GM19452 (cell line): ENCODE data around the gene TBC1D14.

Experiments
- ATAC-seq: cut with Tn5 transposase; IDR thresholded peaks from one replicate; pipeline ENCODE4 v1.9.1; 2021; ENCODE audit not compliant: unreplicated experiment

TBC1D14 gene

DNA sequence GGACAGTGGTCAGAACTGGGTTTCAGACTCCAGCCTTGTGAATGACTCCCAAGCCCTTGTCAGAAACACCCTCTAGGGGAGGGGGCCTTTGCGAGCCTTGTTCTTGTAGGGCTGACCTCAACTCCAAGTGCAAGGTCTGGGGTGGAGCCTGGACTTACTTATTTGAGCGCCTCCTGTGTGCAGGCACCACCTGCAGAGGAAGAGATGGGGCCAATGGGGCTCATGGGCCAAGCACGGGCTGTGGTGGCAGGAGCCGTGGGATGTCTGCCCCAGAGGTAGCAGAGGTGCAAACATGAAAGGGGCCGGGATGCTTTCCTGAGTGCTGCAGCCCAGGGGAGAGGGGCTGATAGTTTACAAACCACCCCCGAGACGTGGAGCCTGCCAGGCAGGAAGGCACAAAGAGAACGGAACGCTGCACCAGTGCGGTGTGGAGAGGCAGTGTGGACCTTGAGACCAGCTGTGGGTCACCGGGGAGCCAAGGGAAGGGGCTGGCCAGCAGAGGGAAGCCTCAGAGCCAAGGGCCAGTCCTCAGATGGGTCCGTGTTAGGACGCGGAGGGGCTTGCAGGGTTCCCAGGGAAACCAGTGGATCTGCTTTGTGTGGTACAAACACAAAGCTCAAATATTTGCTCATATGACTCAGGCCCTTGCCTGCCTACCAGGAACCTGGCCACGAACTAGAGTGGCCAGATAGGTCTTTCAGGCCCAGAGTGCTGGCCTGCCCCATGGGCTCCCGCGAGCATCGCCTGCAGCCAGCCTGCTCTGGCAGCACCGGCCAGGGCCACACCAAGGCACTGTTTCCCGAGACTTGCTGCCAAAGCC, 124.8 kb downstream of the TBC1D14 start:
- ATAC-seq, result no peak

DNA sequence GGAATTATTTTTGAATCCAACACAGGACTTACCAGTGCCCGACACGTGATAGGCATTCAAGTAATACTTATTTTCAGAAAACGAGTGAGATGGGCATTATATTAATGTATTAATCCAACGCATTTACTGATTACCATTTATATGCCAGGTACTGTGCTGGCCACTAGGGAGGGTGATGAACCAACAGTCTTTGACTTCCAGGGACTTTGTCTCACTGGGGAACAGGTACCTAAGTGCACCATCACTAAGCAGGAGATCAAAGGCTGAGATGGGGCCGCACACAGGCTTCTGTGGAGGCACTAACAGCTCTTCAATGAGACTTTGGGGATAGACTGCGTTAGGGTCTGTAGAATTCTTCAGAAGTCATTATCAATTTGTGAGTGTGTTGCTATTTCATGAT, 127.8 kb downstream of the TBC1D14 start:
- ATAC-seq, result no peak

DNA sequence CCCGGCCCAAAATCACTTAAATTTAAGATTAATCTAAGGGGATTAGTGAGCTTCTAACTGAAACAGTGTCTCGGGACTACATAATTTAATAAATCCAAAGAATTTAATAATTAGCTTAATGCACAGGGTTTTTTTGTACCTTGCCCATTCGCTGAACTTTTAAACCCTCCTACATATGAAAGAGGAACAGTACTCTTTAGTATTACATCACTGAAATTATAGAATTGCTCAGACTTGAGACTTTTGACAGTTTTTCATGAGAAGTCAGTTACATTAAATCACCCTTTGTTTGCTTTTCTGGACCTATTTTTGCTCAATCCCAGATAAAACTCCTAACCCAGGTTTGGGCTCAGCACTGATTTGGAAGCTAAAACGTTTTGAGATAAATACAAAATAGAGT, 131.1 kb downstream of the TBC1D14 start:
- no peak for ATAC-seq

DNA sequence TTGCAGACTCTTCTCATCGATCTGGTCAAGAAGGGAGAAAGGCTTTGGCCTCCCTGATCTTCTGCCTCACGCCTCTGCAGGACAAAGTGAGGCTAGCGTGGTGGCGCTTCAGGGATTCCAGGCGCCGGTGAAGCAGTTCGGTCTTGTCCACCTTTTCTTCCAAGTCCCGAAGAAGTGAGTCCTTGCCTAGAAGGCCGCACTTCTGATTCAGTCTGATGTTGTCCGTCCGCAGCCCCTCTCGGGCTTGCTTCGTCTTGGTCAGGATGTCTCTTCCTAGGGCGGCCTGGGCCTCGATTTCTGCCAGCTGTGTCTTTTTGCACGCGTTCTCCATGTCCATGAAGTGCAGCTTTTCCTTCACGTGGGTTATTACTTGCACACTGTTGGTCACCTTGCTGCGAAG, 131.6 kb downstream of the TBC1D14 start:
- ATAC-seq, result no peak

DNA sequence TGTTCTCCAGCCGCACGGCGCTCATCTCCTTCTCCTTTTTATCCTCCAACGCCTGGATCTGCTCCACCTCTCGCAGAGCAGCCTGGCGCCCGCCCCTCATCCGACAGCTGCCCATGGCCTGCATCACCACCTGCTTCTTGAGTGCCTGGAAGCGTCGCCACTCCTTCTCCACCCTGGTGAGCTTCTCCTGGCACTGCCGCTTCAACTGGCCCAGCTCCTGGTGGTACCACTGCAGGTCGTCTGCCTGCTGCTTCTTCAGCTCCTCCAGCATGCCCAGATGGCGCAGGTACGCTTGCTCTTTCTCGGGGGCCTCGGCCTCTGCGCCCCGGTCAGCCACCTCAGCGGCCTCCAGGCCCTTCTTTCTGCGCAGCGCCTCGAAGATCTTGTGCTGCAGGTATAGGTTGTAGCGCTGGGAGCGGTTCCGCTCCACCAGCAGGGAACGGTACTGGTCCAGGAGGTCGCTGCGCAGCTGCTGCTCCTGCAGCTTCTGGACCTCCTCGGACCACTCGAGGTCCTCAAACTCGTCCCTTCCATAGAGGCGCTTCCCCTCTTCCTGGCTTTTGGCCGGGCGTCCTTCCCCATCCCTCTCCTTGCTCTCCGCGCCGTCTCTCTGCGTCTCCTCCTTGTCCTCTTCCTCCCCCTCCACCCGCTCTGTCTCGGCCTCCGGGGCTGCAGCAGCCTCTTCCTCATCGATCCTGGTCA, 132.3 kb downstream of the TBC1D14 start:
- no peak for ATAC-seq

DNA sequence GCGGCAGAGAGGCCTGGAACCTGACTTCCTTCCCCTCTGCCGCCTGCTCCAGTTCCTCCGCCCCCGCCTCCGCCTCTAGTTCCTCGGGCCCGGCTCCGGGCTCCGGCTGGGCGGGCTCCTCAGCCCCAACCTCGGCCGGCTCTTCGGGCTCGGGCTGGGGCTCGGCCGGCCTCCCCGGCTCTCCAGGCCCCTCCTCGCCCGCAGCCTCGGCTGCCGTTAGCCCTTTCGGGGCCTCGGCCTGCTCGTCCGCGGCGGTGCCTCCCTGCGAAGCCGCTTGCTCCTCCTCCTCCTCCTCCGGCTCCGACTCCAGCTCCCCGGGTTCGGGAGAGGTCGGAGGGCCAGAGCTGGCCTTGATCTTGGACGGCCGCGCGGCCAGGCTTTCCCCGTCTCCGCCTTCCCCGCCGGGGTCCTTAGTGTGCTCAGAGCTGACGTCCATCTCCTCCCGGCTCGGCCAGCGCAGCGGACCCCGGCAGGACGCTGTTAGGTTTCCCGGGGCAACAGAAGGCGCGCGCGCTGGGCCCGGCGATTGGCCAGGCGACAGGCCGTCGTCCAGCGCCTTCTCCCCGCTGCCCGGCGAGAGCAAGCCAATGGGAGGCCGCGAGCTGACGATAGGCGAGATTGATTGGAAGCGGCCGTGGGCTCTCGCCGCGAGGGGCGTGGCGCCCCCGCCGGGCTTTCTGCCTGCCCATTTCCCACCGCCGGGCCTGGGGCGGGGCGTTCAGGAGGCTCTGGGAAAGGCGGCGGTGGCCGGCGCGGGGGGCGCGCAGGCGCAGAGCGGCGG, 133.1 kb downstream of the TBC1D14 start:
- ATAC-seq, result peak; percentile 73

DNA sequence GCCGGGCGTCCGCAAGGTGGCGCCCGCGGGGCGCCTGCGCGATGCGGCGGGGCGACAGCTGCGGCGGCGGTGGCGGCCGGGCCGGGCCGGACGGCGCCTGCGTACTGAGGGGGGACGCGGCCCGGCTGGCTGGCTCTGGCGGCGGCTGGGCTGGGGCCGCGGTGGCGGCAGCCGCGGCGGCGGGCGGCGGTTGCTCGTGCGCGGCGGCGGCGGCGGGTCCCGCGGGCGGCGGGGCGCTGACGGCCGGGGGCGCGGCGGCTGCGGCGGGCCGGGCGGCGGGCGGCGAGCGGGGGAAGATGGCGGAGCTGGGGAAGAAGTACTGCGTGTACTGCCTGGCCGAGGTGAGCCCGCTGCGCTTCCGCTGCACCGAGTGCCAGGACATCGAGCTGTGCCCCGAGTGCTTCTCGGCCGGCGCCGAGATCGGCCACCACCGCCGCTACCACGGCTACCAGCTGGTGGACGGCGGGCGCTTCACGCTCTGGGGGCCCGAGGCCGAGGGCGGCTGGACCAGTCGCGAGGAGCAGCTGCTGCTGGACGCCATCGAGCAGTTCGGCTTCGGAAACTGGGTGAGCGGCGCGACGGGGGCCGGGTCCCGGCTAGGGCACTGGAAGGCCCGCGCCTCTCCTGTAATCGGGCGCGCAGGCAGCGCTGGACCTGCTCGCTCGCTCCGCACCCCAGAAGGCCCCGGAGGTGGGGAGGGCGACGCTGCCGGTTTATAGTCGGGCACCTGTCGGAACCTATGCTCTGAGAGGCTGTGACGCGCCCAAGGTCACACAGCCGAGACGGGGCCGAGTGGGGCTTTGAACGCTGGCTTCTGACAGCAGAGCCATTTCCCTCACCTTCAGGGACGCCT, 133.9 kb downstream of the TBC1D14 start, which contains the start of gene TADA2B:
Gene TADA2B, plus strand, starts transcription at position 89 of the 853 bp plus-strand sequence. Its CDS starts 208 bp downstream, at position 297.
- ATAC-seq, result peak; percentile 17

DNA sequence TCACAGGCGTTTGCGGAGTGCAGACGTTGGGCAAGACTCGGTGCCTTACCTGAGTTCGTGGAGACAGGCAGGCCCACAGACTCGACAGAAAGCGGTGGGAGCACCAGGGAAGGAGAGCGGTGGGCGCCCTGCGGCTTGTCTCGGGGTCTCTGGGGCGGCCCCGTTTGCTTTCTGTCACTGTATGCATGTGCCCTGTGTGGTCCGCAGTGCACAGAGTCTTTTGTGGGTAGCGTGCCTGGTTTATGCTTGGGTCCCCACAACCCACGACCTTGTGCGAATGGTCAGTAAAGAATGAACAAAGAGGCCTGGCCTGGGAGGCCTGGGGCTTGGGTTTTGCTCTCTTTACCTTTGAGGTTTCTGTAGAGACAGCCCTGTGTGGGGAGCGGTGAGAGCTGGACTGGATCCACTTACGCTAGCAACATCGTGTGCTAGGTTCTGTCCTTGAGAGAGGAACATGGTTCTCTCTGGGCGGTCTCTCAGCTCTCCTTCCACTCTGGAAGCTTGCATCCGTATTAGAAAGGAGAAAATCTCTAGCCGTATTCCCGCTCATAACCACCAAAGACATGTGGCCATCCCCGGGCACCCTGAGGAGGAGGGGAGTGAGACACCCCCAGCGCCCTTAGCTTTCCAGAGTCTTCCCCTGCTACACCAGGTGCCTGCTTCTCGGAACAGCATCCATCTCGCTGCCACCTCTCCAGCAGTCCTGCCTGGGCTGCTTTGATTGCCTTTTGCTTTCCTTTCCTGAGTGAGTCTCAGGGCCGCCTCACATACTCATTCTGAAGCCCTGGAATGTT, 134.7 kb downstream of the TBC1D14 start:
- ATAC-seq, result no peak

DNA sequence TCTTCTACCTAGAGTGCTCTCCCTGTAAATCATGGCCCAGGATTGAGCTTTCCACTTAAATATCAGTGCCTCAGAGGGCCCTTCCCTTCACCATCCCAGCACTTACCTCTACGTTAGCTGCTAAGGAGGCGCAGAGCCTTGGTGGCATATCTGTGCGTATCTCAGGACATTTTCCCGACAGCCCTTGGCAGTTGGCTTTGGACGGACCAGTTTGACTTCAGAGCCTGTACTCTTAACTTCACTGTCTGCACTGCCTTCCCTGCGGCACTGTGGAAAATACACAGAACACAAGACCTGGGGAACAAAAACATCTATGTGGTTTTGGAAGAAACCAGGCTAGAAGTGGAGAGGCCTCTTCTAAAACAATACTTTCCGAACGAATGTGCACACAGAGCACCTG, 135.9 kb downstream of the TBC1D14 start:
- ATAC-seq, result no peak

DNA sequence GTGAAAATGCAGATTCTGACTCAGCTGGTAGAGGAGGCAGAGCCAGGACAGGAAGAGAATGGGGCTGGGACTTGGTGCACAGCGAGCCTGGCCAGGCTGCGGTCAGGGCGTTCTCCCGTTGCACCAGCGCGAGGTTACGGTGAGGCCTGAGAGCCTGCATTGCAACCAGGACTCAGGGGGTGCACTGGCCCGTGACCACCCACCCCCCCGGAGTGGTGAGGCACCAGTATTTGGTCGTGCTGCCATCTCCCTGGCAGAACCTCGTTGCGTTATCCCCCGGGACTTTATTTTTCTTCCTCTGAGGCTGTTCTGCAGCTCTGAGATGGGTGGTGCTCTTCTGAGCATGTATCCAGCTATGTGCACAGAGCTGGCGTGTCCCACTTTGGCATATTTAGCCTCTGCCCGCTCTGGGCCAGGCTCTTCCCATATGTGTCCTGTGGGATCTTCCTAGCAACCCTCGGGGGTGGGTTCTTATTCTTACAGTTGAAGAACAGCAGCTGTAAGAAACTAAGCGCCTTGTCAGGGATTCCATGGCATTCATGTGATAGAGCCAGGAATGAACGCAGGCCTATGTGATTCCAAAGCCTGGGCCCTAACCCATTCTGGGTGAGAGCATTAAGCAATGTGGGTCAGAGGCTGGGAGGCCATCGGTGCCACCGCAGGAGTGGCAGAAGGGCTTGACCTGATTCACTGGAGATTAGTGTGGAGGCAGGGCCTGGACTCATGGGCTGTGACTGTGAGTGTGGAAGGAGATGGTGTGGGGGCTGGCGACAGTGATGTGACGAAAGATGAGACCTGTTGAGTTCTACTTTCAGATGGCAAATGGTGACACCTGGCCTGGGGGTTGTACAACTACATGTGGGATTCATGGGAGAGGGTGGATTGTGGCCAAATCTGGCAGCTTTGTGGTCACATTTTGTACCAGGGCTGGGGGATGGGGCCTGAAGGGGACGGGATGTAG, 136.6 kb downstream of the TBC1D14 start:
- peak; percentile 36 for ATAC-seq

DNA sequence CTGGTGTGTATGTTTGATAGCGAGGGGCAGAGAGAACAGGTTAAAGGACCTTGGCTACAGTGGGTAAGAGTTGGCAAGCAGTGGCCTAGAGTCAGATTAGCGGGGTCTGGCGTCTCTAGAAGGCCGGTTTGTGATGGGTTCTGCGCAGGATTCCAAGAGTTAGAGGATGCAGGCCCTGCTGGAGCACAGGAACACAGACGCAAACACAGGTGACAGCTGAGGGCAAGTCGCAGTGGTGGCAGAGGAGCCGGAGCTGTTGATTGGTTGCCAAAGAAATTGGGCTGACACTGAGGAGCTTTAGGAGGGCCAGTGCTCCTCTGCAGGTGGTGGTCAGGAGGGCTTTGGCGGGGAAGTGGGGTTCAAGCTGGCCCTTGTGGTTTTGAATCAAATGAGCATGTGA, 137.3 kb downstream of the TBC1D14 start:
- no peak for ATAC-seq

DNA sequence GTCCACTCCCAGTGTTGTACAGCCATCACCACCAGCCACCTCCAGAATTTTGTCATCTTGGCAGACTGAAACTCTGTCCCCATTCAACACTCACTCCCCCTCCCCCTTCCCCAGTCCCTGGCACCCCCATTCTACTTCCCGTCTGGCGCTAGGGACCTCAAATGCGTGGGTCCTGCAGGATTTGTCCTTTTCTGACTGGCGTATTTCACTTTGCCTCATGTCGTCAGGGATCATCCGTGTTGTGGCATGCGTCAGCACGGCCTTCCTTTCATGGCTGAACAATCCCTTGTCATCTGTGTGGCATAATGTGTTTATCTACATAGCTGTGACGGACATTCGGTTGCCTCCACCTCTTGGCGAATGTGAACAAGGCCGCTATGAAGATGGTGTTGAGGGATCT, 139.0 kb downstream of the TBC1D14 start:
- no peak for ATAC-seq

DNA sequence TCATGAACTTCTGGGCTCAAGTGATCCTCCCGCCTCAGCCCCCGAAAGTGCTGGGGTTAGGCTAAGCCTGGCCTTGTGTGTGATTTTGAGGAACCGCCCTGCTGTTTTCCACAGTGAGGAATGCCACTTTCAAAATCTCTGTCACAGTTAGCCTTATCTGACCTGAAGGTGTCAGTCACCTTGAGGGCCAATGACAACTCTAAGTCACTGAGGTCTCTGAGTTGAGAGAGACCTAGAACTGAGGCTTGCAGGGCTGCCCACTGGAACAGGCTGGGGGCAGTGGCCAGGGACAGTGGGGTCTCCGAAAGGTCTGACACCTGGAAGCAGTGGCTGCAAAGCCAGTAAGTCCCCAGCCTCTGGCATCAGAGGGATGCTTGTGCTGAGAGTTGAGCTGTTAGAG, 139.7 kb downstream of the TBC1D14 start:
- ATAC-seq, result no peak

DNA sequence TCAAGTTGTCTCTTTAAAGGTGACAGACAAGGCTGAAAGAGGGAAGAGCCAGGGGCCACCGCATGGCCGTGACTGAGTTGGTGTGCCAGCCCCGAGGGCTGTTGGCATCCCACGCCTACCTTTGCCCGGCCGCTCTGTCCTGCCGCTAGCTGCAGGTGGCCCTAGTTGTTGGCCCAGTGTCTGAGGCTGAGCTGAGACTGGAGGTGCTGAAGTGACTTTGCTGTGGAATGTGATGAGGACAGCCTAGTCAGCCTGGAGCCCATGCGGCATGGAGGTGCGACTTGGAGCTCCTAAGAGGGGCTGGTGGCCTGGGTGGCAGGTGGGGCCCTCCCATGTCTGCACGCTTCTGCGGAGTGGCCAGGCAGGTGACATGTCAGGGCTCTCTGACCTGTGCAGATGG, 140.1 kb downstream of the TBC1D14 start:
- no peak for ATAC-seq

DNA sequence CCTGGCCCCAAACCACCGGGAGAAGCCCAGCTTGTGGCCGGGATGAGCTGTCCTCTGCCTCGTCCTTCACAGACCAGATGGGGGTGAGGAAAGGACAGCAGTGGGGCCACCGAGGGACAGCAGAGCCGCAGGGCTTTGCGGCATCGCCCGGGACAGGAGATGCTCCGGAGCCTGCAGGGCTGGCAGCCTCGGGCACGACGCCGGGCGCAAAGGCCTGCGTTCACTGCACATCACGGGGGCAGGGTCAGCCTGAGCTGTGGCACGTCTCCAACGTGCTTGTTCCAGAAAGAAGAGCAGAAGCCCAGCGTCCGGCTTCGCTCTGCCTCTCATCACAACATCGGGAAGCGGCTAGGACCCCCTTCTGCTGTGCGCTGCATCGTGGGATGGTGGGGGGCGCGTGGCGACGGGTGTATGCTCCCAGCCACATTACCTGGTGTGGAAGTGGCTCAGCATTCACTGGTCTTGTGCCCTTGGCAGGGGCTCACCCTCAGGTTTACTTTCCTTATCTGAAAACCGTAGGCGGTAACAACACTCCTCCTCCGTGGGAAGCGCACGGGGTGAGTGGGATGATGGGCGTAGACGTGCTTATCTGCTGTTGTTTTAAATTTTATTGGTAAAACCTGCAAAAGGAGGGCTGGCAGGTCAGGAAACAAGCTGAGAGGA, 141.0 kb downstream of the TBC1D14 start:
- ATAC-seq, result no peak

DNA sequence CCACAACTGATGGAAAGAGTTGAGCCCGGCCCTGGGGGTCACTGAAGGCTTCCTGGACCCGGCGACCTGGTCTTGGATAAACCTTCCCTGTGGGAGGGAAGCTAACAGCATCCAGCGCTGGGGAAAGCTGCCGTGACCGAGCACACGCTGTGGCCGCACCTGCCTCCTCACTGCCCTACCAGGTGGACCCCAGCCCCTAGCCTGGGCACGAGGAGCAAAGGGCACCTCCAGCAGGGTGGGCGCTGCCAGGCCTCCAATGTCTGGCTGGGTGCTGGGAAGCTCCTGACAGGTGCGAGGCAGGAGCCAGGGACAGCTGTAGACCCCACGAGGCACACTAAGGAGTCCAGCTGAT, 141.5 kb downstream of the TBC1D14 start:
- ATAC-seq, result no peak

DNA sequence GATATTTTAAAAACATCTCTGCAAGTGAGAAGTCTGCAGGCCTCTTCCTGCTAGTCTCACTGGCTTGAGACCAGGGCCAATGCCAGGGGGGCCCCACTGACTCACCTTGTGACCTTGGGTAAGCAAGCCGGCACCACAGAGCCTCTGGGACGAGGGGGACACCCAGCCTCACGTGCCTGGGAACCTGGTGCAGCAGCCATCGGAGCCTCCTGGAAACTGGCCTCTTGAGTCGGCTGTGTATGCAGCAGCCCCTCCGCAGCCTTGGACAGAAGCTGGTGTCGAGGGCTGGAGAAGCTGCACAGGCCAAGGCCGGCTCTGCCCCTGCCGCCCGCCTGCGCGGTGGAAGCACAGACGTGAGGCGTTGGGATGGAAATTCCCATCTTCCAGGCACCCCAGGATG, 142.3 kb downstream of the TBC1D14 start:
- no peak for ATAC-seq

DNA sequence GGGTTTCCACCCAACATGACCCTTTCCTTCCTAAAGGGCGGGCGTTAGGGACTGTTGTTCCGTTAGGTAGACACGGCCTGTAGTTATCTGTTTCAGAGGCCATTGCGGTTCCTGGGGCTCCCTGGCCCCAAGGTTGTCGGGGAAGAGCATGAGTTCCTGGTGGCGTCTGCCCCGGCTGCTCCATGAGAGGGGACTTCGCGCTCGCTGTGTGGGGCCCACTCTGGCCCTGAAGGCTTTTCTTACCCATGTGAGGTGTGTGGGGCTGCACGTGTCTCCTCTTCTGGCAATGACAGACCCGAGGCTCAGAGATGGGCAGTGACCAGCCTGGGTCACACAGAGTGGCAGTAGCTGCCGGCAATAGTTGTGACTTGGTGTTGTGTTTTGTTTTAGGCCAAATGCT, 142.7 kb downstream of the TBC1D14 start:
- no peak for ATAC-seq
